RCC 7860 (cell line): Measurements from ENCODE around the gene C2CD4D.
"Not testable (repeated sequence)": the region's sequence is repeated elsewhere in the genome, so short reads cannot be mapped to it uniquely, and the experiment has no call there.

Source experiments
- DNase-seq: peaks from one replicate; pipeline ENCODE4 v3.0.0-alpha.2; 2015; ENCODE audit warnings: low spot score
- FAIRE-seq: peaks from 2 replicates; lab custom pipeline; 2012; peaks lifted over from hg19 to GRCh38; lab: Jason Lieb, UNC

C2CD4D gene

DNA sequence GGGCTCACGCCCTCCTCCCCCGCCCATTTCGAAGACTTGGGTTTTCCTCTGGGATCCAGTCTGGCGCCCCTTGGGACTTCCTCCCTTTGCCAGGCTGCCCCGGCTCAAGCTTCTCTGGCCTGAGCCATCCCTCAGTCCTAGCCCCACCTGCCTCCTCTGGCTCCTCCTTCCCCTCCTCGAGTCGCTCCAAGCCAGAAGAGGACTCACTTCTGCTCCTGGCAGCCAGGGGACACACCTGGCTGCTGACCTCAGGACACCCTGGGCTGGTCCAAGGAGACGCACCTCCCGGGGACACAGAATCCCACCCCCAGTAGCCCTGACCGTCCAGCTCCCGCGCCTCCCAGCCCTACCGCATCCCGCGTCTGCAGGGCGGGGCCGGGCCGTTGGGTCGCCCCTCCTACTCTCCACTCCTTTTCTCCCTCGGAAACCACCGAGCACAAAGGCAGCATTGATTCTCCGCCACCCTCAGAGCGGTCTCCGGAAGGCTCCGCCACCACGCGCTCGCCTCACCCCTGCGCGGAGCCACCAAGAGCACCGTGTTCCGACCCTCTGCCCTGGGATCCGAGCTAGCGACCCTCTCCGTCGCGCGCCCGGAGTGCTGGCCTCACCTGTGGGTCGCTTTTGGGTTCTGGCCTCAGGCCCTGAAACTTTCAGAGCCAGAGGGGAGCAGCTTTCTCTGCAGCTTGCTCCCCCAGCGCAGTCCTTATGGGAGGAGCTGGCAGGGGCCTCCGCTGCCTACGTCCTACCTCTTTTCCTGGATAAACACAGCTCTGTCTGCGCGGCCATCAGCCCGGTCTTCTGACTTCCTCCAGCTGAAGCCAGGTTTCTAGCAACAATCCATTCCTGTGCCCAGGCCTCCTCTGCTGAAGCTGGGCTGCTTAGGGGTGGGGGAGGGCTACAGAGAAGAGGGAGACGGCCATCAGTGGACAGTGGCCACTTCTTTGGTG, at the start of gene C2CD4D:
TSS of gene C2CD4D (minus strand) at position 364 of the 947 bp plus-strand sequence. CDS start 831 bp downstream, outside the sequence.
- DNase-seq (no peak), FAIRE-seq (no peak)

DNA sequence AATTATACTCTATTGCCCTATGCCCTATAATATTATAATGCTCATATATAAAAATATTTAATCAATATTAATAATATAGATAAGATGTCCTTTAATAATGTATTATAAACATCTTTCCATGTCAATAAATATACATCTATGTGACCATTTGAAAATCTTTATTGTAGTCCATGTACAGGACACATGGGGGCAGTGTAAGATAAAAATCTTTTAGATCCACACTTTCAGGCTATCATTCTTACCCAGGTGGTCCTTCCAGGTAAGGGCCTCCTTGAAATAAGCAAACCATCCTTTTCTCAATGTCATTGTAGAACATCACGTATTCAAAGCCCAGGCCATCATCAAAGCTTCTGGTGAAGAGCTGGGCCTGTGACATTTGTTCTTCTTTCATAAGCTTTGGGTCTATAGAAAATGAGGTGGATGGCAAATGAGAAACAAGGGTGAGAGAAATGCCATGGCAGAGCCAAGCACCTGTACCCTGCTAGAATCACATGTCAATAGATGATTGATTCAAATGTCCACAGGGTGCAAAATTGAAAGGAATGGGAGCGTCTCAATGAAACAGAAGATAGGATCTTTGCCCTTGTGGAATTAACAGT, 49.5 kb upstream of the C2CD4D start:
- FAIRE-seq (peak; percentile 59), DNase-seq (no peak)

DNA sequence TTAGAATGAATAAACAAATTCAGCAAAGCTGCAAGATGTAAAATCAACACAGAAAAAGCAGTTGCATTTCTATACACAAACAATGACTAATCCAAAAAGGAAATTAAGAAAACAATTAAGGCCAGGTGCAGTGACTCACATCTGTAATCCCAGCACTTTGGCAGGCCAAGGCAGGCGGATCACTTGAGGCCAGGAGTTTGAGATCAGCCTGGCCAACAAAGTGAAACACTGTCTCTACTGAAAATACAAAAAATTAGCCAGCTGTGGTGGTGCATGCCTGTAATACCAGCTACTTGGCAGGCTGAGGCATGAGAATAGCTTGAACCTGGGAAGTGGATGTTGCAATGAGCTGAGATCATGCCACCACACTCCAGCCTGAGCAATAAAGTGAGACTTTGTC, 47.4 kb upstream of the C2CD4D start:
- DNase-seq (no peak), FAIRE-seq (no peak)

DNA sequence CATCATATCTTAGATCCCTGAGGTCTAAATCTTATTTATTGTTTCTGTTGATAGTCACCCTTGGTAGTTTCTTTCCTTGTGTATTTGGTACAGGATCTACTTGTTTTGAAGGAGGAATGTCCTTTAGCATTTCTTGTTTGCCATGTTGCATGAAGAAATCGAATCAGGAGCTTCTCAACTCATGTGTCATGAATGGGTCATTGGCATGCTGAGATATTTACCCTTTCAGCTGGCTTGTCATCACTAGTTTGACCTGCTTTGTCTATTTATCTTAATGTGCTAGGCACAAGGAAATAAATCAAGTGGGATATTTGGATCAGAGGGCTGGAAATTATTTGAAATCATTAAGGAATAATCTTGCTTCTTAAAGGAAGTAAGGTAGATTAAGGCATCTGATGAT, 45.9 kb upstream of the C2CD4D start:
- FAIRE-seq (no peak), DNase-seq (no peak)

DNA sequence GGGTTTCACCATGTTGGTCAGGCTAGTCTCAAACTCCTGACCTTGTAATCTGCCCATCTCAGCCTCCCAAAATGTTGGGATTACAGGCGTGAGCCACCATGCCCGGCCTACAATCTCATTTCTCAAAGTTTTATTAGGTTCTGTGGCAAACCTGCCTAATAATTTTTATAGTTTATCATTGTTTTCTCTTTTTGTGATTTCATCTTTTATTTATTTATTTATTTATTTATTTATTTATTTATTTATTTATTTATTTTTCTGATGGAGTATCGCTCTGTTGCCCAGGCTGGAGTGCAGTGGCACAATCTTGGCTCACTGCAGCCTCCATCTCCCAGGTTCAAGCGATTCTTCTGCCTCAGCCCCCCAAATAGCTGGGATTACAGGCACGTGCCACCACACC, 45.3 kb upstream of the C2CD4D start:
- not testable (repeated sequence) for FAIRE-seq, DNase-seq

DNA sequence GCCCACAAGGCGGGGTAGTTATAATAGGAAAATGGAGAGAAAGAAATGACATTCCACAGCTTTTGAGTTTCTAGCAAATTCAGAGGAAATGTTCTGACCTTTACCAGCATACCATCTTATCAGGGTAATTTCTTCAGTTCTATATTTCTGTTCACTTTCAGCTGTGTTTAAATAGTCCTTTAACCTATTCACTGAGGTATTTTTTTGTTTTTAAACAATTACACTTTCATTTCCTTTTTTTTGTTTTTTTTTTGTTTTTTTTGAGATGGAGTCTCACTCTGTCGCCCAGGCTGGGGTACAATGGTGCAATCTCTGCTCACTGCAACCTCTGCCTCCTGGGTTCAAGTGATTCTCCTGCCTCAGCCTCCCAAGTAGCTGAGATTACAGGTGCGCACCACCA, 44.8 kb upstream of the C2CD4D start:
- DNase-seq, FAIRE-seq: not testable (repeated sequence)

DNA sequence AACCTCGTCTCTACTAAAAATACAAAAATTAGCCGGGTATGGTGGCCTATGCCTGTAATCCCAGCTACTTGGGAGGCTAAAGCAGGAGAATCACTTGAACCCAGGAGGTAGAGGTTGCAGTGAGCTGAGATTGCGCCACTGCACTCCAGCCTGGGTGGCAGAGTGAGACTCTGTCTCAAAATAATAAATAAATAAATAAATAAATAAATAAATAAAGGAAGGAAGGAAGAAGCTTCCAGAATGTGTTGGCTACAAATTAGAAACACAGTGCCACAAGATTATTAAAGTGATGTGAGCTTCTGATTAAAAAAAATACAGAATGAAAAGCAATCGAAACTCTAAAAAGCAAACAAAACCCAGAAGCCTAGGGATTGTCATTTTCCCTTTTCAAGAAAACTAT, 44.3 kb upstream of the C2CD4D start:
- FAIRE-seq = not testable (repeated sequence)

DNA sequence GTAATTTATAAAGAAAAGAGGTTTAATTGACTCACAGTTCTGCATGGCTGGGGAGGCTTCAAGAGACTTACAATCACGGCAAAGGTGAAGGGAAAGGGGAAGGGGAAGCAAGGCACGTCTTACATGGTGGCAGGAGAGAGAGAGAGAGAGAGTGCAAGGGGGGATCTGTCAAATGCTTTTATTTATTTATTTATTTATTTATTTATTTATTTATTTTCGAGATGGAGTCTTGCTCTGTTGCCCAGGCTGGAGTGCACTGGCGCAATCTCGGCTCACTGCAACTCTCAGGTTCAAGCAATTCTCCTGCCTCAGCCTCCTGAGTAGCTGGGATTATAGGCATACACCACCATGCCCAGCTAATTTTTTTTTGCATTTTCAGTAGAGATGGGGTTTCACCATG, 43.3 kb upstream of the C2CD4D start:
- not testable (repeated sequence) for FAIRE-seq, DNase-seq

More for the DNA sequence above, 44.3 kb upstream of the C2CD4D start:
- not testable (repeated sequence) for DNase-seq

DNA sequence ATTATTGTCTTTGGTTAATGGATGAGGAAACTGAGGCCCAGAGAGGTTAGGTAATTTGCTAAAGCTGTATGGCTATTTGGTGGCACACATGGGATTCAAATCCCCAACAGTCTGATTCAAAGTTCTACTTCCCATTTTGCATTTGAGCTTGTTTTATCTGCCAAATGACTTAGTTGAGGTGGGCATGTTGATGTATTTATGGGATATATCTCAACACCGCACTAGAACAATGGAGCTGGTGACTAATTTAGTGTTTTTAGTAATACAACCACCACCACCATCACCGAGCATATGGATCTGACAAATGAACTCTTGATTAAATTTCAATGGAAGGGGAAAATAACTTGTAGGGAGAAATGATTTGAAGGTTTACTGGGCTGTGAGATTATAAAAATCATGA, 42.8 kb upstream of the C2CD4D start:
- DNase-seq (no peak), FAIRE-seq (no peak)

DNA sequence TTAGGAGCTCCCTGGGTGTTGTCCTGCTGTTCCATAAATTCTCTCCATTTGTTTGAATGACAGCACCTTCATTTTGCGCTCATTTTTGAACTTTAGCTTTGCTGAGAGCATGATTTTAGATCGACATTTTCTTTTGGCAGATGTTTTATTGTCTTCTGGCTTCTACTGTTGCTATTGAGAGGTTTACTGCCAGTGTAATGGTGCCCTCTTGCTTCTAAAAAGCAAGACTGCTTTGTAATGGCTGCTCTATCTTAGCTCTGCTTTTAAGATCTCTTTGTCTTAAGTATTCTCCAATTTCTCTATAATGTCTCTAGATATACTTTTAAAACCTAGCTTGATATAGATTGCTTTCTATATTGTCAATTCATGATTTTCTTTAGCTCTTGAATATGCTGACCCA, 41.9 kb upstream of the C2CD4D start:
- DNase-seq (no peak), FAIRE-seq (no peak)

DNA sequence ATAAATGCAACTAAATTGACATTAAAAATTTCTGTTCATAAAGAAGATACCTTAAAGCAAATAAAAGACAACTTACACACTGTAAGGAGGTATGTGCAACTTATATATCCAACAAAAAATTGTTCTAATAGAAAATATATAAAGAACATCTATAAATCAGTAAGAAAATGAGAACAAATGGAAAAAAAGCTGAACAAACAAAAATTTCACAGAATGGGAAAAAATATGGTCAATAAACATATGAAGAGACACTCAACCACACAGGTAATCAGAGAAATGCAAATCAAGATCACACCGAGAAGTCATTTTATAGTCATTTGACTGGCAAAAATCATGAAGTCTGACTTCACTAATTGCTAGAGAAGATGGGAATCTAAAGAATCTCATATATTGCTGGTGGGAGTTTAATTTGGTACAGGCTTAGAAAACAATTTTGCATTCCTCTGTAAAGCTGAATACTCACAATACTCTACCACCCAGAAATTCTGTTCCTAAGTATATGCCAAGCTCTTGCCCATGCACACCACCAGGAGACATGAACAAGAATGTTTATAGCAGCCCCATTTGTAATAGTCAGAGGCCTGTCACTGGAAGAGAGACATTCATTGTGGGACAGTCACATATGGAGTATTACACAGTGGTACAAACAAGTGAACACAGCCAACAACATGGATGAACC, 35.9 kb upstream of the C2CD4D start:
- DNase-seq (no peak), FAIRE-seq (no peak)

DNA sequence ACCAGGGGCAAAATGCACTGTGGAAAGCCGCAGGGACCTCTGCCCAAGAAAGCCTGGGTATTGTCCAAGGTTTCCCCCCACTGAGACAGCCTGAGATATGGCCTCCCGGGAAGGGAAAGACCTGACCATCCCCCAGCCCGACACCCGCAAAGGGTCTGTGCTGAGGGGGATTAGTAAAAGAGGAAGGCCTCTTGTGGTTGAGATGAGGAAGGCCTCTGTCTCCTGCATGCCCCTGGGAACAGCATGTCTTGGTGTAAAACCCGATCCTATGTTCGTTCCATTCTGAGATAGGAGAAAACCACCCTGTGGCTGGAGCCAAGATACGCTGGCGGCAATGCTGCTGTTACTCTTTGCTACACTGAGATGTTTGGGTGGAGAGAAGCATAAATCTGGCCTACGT, 33.2 kb upstream of the C2CD4D start:
- not testable (repeated sequence) for DNase-seq

DNA sequence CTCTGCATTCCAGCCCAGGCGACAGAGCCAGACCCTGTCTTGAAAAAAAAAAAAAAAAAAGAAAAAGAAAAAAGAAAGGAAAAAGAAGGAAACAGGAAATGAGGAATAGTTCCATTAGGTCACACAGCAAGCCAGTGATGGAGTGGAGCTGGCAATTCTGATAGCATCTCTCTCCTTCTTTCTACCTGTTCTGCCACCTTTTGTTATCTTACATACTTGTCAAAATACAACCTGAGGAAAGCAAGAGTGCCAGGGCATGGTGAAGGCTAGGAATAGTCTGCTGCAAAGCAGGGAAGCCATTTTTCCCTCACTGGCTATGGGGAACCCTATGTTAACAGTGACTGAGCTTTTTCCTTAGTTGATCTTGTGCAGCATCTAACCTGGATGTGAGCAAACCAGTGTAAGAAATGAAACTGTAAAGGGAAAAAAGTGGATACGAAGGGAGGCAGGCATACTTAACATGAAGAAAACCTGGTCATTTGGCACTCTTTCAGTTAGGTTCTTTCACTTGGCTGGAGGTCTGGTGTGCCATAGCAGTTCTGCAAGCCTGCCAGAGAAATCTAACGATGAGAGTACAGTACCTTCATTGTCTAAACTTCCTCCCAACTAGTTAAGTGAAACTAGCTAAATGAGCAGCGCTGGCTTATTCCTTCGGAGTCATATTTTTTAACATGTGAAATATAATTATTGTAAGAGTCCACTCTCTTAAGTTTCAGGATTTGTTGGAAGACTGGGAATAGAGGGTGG, 31.8 kb upstream of the C2CD4D start:
- FAIRE-seq (no peak), DNase-seq (no peak)

More for the DNA sequence above, 33.2 kb upstream of the C2CD4D start:
- FAIRE-seq = not testable (repeated sequence)

DNA sequence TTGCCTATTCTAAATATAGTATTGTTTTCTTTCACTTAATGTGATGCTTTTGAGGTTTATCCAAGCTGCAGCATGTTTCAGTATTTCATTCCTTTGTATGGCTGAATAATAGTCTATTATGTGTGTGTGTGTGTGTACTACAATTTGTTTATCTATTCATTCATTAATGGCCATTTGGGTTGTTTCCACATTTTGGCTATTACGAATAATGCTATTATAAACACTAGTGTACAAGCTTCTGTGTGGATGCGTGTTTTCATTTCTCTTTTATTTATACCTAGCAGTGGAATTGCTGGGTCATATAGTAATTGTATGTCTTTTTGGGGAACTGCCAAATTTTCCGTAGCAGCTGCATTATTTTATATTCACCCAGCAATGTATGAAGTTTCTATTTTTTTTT, 28.9 kb upstream of the C2CD4D start:
- DNase-seq = no peak
- FAIRE-seq = no peak

DNA sequence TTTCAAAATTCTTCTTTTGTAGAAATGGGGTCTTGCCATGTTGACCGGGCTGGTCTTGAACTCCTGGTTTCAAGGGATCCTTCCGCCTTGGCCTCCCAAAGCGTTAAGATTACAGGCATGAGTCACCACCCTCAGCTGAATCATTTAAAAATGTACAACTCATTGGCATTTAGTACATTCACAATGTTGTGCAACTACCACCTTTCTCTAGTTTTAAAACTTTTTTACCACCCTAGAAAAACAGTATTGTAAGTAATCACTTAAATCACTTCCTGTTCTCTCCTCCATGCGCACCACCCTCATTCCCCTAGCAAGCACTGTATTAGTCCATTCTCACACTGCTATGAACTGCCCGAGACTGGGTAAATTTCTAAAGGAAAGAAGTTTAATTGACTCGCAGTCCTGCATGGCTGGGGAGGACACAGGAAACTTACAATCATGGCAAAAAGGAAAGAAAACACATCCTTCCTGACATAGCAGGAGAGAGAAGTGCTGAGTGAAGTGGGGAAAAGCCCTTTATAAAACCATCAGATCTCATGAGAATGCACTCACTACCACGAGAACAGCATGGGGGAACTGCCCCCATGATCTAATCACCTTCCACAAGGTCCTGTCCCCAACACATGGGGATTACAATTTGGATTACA, 28.3 kb upstream of the C2CD4D start:
- peak; percentile 13 for DNase-seq
- no peak for FAIRE-seq

DNA sequence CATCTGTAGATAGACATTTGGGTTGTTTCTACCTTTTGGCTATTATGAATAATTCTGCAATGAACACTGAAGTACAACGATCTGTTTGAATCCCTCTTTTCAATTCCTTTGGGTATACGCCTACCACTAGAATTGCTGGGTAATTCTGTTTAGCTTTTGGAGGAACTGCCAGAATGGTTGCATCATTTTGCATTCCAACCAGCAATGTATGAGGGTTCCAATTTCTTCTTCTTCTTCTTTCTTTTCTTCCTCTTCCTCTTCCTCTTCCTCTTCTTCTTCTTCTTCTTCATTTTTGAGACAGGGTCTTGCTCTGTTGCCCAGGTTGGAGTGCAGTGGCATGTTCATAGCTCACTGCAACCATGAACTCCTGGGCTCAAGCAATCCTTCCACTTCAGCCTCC, 27.7 kb upstream of the C2CD4D start:
- DNase-seq (no peak), FAIRE-seq (no peak)

DNA sequence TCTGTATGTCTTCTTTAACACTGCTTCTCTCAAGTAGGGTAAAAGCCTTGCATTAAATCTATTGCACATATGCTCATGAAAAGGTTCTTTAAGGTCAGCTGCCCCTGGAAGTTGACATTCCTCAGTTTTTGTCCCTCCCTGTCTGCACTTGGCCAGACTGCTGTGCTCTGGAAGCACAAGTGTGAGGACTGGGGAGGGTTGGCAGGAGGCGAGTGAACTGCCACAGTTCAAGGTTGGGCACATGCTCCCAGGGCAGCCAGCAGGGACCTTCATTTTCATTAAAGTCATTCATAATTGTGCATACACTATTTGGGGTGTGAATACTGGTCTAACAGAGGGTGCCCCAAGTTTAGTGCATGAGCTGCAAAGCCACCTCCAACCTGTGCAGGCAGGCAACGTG, 24.8 kb upstream of the C2CD4D start:
- DNase-seq = no peak
- FAIRE-seq = no peak

DNA sequence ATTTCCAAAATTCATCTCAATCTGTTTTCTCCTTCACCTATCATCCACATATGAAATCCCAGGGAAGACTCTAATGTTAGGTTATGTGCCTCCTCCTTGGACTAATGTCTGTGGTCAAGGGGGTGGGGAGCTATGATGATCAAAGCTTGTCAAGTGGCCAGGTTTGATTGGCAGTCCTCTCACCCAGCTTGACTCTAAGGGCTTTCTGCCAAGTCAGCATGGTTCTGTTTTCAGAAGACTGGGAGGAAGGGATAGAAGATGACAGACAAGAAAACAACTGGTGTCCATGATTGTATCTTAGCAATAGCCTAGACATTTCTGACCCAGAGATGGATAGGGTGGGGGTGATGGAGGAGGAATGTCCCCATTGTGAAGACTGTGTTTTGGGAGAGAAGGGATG, 23.0 kb upstream of the C2CD4D start:
- no peak for FAIRE-seq
- no peak for DNase-seq

DNA sequence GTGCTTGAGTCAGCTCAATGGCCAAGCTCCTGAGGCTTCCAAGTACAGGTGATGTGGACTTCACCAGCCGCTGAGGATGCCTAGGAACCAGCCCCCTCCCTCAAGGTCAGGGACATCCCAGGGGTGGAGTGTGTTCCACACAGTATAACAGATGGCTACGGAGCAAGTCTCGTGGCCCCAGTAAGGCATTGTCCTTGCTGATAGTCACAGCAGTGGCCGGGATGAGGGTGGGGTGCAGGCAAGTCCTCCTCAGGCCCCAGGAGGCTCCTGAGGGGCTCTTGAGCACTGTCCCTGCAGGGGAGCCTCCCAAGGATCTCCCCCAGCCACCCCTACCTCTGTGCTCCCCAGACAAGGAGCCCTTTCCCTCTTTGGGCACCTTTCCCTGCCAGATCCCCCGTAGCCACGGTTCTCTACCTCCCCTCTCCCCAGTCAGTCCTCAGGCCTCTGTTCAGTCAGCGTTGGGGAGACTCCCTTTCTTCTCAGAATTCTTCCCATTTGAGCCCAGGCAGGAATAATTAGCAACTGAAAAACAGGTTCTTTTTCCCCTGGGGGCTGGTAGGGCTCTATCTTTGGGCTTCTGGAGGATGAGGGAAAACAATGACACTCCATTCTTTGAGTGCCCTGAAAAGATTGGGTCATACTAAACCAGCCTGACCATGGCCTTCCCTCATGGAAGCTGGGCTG, 21.0 kb upstream of the C2CD4D start:
- DNase-seq (no peak), FAIRE-seq (no peak)

DNA sequence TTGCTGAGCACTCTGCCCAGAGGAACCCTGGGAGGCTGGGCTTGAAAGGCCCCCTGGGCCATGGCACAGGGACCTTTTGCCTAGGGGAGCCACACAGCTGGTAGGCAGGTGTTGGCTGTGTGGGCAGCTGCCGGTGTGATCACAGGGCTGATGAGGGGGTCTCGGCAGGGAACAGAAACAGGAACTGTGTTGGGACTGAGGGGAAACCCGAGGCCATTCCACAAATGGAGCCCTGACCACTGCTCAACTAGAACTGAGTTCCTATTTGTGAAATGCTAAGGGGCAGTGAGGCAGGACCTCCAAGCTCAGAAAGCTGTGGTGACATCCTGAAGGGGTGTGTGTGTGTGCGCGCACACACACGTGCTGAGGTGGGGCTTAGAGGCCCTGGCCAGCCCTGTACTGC, 20.3 kb upstream of the C2CD4D start:
- no peak for DNase-seq
- FAIRE-seq = no peak
